GM12872 (cell line): ENCODE data around the gene IL1R1.

Source experiments
- TF ChIP-seq, protein P1 (sequence below): IDR thresholded peaks from 3 replicates; pipeline ENCODE4 v1.5.1; 2011; ENCODE audit warnings: low read depth, mild to moderate bottlenecking, low read length, moderate library complexity; ENCODE audit not compliant: insufficient read depth

Gene IL1R1

GRCh38 chr2:102208774-102209173 is 66.2 kb downstream of the IL1R1 start:
- TF ChIP-seq, protein P1, sequence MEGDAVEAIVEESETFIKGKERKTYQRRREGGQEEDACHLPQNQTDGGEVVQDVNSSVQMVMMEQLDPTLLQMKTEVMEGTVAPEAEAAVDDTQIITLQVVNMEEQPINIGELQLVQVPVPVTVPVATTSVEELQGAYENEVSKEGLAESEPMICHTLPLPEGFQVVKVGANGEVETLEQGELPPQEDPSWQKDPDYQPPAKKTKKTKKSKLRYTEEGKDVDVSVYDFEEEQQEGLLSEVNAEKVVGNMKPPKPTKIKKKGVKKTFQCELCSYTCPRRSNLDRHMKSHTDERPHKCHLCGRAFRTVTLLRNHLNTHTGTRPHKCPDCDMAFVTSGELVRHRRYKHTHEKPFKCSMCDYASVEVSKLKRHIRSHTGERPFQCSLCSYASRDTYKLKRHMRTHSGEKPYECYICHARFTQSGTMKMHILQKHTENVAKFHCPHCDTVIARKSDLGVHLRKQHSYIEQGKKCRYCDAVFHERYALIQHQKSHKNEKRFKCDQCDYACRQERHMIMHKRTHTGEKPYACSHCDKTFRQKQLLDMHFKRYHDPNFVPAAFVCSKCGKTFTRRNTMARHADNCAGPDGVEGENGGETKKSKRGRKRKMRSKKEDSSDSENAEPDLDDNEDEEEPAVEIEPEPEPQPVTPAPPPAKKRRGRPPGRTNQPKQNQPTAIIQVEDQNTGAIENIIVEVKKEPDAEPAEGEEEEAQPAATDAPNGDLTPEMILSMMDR = no peak

DNA sequence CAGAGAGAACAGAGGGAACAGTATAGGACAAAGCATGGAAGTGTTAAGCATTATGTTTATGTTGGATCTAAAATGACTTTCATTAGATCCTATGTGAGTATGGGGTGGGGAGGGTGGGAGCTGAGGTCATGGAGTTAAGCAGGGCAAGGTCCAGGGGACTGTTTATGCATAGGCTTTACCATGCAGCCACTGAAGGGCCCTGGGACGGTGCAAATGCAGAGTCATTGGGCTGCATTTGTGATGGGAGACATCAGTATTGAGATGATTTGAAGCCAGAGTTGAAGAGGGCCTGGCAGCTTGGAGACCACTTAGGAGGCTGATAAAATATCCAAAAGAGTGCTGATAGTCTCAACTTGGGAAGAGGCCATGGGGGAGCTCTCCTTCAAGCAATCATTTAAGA is 66.9 kb downstream of the IL1R1 start:
- TF ChIP-seq, protein P1 = no peak

GRCh38 chr2:102217032-102217431 is 74.5 kb downstream of the IL1R1 start:
- TF ChIP-seq, protein P1 = no peak

DNA sequence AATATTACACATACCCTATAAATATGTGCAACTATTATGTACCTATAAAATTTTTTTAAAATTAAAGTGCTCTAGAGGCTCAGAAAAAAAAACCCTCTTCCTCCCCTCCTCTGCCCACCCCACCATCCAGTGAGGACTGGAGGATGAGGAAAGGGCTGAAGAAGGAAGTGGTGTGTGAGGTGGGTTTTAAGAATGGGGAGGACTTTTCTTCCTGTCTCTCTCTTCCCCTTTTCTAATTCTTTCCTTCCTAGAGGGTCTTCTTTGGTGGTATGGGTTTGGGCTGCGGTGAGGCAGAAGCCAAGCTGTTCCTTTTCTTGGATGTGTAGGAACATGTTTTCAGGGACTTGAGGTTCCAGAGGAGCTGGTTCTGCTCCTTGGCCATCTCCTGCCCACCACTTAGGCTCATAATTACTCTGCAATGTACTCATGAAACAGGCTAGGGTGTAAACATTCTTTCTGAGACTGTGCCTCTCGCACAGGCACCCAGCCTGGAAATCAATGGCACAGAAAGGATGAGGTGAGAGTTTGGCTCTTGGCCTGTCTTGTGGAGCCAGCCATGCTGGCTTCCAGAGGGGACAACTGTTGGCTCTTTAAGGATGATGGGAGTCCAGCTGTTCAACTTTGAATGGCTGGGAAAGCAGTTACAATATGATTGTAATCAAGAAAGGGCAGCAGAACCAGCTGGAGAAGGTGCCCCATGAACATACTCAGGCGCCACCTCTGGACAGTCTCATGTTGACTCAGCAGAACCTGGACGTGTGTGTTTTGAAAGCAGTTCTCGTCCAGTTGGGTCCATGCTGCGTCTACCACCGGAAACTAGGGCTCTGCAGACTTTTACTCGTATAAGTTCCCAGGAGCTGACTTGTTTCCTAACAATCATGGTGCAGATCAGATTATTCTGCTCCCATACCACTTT is 82.5 kb downstream of the IL1R1 start:
- TF ChIP-seq, protein P1 = no peak

DNA sequence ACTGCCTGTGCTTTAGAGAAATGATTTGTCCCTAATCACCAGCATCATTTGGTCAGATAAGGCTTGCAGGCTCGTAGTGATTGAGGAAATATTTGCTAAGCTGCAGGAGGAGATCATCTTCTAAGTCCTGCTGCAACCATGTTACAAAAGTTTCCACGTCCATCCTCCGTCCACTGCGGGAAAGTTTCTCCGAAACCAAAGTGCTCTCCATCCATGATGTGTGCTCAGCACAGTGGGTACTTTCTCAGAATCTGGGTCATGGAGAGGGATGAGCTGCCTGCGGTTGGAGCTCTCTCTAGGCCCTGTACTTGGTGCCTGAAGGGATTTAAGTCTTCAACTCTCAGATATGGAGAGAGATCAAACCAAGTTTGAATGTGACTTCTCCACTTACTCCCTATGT is 83.6 kb downstream of the IL1R1 start:
- TF ChIP-seq, protein P1 = no peak

DNA sequence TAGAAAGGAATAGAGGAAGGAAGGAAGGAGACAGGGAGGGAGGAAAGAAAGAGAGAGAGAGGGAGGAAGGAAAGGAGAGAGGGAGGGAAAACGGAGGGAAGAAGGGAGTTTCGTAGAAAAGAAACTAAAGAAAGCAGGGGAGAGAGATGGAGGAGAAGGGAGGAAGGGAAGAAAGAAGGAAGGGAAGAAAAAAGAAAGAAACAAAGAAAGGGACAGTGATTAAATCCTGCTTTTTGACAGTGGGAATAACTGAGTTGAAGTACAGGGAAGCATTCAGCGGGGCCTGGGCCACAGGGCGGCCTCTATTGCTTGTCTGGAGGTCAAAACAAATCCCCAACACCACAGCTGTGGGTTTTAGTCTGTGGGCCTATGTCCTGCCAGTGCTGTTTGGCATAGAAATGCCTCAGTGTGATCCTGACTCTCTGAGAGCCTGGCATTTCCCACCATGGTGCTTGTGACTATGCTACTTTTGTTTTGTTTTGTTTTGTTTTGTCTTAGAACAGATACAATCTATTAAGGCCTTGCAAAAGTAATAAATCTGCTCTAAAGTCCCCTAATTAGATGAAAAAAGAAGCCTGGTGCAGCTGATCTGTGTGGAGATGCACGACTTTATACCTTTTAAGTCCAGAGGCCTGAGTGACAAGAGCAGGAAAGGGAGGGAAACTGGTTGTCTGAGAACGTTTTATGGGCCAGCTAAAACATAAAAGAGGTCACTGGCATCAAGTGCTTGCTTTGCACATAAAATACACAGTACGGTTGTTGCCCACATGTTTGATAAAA is 84.3 kb downstream of the IL1R1 start:
- TF ChIP-seq, protein P1 = no peak

DNA sequence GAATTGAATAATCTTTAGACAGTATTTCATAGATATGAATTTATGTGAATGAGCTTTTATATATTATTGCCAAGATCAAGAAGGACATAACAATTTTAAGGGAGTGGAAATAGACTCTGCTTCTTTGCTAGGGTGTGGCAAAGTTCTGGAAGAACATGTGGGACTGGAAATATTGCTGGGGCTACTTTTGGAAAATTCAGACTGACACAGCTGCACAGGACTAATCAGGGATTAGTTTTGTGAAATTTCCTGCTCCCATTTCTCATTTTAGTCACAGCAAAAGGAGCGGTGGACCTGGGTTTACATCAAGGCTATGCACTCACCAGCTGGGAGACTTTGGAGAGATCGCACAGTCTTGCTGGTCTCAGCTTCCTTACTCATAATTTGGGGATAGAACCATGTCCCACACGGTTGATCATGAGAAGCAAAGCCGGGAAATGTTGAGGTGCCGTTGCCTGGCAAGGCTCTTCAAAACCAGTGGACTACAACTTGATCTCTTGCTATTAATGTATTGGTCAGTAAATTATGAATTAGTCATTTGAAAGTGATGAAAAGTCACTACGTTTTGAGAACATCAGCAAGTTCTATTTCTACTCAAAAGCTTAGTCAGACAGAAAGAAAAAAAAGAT is 86.7 kb downstream of the IL1R1 start:
- TF ChIP-seq, protein P1 = no peak
